Cardiac fibroblast (primary cell): ENCODE results near the gene CATSPERD.

Source experiments
- DNase-seq, 2 donors: peaks; one replicate each; pipeline versions ENCODE4 v3.0.0 to v3.0.0-alpha.2; 2010; ENCODE audit warnings: low read depth in 2 of 2
- H3K4me3 ChIP-seq, 2 donors: replicated peaks in 1 of 2; 1 replicate in 1 of 2; 2 replicates in 1 of 2; pipeline ENCODE4 v1.5.1; 2011; ENCODE audit warnings: low read depth in 2 of 2, low read length in 2 of 2, mild to moderate bottlenecking in 2 of 2, moderate library complexity in 1 of 2
- CTCF ChIP-seq: IDR thresholded peaks from one replicate; pipeline ENCODE4 v1.5.1; 2011; ENCODE audit warnings: low read depth, mild to moderate bottlenecking, low read length, inconsistent platforms

Gene CATSPERD

GRCh38 chr19:5691822-5692722 lies 28.4 kb upstream of the CATSPERD start:
- no peak for TF ChIP-seq CTCF
- H3K4me3 ChIP-seq, result peak overlapping the region; percentile 93 to 96
- DNase-seq, result no peak

- H3K4me3 ChIP-seq, result no peak overlapping the region
- no peak for TF ChIP-seq CTCF
- DNase-seq, result no peak
Measured at GRCh38 chr19:5692723-5693194, 27.7 kb upstream of the CATSPERD start.

- H3K4me3 ChIP-seq, result no peak overlapping the region
- no peak for DNase-seq
- TF ChIP-seq CTCF, result no peak
Measured at GRCh38 chr19:5693195-5694166, 27.0 kb upstream of the CATSPERD start.

GRCh38 chr19:5694167-5694955 lies 26.1 kb upstream of the CATSPERD start:
- TF ChIP-seq CTCF, result no peak
- no peak for DNase-seq
- H3K4me3 ChIP-seq, result no peak overlapping the region

- no peak for DNase-seq
- no peak overlapping the region for H3K4me3 ChIP-seq
- TF ChIP-seq CTCF, result no peak
Measured at GRCh38 chr19:5694956-5695648, 25.3 kb upstream of the CATSPERD start.

GRCh38 chr19:5695649-5696195 lies 24.7 kb upstream of the CATSPERD start:
- DNase-seq, result no peak
- TF ChIP-seq CTCF, result no peak
- no peak overlapping the region for H3K4me3 ChIP-seq
